Effector CD8-positive, alpha-beta T cell (primary cell): Measurements from ENCODE around the gene DHCR24.
A peak's percentile ranks its signal among the peaks of the same experiment; 100 is the strongest.
"Not testable (repeated sequence)": the region's sequence is repeated elsewhere in the genome, so short reads cannot be mapped to it uniquely, and the experiment has no call there.

Experiments used
- DNase-seq: peaks from one replicate; lab custom pipeline; 2025; lab: John Stamatoyannopoulos, UW
- total RNA-seq, 4 experiments: gene quantifications; one replicate each; lab custom pipeline; 2026; lab: John Stamatoyannopoulos, UW

DHCR24 gene, protein sequence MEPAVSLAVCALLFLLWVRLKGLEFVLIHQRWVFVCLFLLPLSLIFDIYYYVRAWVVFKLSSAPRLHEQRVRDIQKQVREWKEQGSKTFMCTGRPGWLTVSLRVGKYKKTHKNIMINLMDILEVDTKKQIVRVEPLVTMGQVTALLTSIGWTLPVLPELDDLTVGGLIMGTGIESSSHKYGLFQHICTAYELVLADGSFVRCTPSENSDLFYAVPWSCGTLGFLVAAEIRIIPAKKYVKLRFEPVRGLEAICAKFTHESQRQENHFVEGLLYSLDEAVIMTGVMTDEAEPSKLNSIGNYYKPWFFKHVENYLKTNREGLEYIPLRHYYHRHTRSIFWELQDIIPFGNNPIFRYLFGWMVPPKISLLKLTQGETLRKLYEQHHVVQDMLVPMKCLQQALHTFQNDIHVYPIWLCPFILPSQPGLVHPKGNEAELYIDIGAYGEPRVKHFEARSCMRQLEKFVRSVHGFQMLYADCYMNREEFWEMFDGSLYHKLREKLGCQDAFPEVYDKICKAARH
- 10.7 to 56.8 (median 21.3) reads per million in 4 experiments for total RNA-seq

DNA sequence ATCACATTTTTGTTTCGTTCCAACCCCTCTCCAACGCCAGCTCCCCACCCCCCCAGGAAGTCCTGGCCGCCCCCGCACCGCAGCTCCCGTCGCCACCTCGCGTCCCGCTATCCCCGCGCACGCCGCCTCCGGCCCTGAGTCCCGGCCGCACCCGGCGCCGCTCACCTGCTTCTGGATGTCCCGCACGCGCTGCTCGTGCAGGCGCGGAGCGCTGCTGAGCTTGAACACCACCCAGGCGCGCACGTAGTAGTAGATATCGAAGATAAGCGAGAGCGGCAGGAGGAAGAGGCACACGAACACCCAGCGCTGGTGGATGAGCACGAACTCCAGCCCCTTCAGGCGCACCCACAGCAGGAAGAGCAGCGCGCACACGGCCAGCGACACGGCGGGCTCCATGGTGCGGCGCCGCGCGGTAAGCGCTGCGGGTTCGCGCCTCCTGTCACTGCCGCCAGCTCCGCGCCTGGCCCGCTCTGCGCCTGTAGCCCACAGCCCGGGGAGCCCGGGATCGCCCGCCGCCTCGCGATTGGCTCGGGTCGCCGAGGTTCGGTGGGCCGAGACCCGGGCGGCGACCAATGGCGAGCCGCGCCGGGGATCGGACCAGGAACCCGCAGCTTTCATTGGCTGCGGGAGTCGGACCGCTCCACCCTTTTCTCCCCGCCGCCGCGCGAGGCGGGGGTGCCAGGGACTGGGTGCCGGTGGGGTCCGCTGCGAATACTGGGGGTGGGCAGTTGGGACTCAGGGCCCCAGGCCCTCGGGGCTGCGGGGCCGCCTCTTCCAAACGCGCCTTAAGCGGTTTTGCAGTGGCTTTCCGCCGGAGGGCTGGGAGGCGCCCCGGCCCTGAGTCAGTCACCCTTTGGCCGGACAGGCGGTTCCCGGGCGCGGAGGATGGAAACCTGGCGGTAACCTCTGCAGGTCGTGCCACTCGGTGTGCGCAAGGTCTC, at the start of gene DHCR24:
Gene DHCR24 (minus strand): TSS at position 472 of the 941 bp plus-strand sequence. CDS start 76 bp downstream, at position 396.
- peak; percentile 35 for DNase-seq

DNA sequence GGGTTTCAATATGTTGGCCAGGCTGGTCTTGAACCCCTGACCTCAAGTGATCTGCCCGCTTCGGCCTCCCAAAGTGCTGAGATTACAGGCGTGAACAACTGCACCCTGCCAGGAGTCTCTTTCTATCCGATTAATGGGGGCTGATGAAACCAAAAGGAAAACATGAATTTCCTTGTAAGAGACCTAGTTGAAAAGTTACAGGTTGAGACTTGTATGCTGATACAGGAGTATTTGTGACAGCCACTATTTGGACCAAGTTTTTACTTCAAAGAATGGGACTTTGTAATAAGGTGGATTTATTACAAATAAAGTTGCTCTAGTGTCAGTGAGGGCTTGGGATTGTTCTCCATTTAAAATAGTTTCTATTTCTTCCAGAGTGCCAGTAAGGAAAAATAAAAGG, 49.8 kb upstream of the DHCR24 start:
- DNase-seq, result no peak

DNA sequence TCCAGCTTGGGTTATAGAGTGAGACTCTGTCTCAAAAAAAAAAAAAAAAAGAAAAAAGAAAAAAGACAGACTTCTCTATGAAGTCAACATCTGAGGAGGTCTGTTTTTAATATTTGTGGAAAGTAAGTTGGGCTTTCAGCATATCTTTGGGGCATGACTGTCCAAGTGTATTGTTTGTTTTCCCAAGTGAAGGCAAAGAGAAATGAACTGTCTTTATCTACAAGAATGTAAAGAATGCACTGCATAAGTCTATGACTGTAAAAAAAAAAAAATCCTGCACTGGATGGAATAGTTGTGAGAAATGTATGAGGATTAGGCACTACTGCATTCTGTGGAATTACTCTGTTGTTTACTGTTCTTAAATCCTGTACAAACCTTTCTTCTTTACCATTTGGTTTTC, 47.9 kb upstream of the DHCR24 start:
- DNase-seq, result no peak

DNA sequence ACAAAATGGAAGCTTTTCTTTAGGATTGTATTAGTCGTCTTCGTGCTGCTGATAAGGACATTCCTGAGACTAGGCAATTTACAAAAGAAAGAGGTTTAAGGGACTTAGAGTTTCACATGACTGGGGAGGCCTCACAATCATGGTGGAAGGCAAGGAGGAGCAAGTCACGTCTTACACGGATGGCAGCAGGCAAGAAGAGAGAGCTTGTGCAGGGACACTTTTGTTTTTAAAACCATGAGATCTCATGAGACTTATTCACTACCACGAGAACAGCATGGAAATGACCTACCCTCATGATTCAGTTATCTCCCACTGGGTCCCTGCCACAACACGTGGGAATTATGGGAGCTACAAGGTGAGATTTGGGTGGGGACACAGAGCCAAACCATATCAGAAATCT, 47.1 kb upstream of the DHCR24 start:
- not testable (repeated sequence) for DNase-seq

DNA sequence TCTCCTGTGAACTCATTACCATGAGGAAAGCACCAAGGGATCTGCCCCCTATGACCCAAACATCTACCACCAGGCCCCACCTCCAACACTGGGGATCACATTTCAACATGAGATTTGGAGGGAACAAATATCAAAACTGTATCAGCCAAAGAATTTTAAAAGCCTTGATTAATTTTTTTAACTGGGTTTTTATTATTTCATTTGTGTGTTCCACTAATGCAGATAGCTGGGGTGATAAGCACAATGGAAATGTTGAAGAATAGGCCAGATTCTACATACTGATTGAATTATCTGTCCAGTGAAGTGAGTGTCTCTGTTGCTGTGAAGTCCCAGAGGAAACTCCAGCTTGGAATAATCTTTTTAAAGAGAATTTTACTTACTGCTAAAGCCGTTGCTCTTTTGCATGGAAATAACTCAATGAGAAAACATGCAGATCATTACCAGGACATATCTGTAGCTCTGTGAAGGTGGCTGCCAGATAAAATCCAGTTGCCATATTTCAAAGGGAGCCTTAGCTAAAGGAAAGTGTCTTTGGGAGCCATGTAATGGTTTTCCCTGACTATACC, 44.4 kb upstream of the DHCR24 start:
- DNase-seq, result no peak

DNA sequence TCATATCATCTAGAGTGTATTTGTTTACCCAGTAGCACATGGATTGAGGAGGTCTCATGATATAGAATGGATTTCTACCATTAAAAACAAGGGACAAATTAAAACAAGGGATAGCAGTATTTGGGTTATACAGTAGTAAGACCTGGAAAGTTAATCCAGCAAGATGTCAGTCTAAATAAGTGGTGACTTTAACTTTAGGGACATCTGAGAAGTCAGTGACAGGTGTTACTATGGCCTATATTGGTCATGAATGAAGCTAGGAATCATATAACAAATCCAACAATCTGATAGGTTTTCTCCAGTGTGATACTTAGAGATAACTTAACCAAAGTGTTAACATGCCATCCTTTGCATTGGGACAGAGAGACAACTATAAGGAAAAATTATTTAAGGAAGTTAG, 42.7 kb upstream of the DHCR24 start:
- no peak for DNase-seq

DNA sequence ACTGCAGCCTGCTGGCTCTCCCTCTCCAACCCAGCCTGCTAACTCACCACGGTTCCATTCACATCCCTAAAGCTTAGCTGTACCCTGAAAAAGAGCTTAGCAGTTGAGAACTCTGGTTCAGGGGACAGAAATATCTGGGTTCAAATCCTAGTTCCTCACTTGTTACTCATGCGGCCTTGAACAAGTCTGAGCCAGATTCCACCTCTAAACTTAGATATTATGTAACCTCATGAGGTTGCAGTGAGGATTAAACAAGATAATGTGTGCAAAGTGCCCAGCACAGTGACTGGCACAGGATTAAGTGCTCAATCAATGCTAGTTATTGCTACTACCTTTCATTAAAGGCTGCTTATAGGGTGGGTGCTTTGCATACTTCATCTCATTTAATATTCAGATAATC, 41.3 kb upstream of the DHCR24 start:
- no peak for DNase-seq

DNA sequence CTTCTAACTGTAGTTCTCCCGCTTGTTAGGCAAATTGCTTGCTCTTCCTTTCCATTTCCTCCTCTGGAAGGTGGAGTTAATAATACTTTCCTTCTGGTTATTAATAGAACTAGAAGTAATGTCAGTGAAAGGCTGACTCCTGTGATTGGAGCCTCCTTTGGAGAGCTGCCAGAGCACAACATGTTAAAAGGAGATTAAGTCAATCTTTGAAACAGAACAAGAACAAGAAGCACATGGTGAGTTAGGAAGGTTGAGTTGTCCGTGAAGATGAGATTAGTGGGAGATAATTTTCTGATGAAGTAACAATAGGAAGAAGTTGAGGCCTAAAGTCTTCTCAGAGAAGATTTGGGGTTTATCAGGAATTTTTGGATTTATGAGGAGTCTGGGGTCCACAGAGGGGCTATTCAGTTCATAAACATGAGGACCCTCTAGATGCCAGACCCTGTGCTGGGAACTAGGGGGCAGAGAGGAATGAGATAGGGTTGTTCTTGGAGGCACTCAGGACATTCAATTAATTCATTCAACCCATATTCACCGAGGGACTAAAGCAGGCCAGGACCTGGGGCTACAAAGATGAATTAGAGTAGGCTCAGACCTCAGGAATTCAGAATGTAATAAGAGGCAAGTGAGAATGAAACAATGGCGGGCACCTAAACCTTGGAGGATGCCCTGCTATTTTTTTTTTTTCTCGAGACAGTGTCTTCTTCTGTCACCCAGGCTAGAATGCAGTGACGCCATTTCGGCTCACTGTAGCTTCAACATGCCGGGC, 40.7 kb upstream of the DHCR24 start:
- DNase-seq, result no peak

DNA sequence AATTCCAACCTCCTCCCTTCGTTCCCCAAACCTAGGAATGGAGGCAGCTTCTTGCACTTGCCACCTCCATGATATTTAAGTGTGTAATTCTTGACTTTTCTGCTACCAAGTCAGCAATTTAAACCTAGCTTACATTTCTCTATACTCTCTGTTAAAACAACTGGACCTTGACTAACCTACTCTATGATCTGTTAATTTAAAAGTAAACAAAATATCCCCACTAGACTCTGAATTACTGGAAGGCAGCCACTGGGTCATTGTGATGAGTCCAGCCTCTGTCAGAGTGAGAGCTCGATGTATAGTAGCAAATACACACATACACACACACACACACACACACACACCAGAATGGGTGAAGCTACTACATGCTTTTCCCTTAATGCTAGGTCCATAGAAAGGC, 40.0 kb upstream of the DHCR24 start:
- DNase-seq, result no peak

DNA sequence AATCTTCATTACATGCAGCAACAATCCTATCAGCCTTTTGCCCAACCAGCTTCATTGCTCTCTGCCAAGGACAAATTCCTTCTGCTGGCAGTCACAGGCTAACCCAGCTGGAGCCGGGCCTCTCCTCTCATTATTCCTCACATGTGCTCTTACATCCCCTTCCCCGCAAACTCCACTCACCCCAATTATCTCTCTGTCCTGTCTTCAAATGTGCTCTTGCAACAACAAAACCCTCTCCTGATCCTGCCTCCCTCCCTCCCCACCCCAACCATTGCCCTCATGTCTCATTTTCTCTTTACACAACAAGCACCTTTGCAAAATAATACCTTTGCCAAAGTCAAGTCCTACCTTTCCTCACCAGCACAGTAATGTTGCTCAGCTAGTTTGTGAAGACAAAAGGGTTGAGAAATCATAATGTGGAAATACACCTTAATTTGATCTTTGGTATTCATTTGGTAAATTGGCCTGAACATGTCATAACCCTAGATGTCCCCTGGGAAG, 36.0 kb upstream of the DHCR24 start:
- DNase-seq, result no peak

DNA sequence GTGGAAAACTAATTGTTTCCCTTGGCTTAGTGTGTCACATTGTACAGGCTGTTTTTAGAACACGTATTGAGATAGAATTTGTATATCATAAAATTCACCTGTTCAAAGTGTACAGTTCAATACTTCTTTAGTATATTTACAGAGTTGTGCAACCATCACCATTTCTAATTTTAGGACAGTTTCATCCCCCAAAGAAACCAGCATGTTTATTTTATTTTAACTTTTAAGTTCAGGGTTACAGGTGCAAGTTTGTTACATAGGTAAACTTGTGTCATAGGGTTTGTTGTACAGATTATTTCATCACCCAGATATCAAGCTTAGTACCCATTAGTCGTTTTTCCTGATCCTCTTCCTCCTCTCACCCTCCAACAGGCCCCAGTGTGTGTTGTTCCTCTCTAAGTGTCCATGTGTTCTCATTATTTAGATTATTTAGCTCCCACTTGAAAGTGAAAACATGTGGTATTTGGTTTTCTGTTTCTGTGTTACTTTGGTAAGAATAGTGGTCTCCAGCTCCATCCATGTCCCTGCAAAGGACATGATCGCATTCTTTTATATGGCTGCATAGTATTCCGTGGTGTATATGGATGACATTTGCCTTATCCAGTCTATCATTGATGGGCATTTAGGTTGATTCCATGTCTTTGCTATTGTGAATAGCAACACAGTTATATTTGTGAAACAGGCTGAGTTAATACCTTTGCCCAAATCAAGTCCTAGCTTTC, 35.2 kb upstream of the DHCR24 start:
- DNase-seq, result no peak

DNA sequence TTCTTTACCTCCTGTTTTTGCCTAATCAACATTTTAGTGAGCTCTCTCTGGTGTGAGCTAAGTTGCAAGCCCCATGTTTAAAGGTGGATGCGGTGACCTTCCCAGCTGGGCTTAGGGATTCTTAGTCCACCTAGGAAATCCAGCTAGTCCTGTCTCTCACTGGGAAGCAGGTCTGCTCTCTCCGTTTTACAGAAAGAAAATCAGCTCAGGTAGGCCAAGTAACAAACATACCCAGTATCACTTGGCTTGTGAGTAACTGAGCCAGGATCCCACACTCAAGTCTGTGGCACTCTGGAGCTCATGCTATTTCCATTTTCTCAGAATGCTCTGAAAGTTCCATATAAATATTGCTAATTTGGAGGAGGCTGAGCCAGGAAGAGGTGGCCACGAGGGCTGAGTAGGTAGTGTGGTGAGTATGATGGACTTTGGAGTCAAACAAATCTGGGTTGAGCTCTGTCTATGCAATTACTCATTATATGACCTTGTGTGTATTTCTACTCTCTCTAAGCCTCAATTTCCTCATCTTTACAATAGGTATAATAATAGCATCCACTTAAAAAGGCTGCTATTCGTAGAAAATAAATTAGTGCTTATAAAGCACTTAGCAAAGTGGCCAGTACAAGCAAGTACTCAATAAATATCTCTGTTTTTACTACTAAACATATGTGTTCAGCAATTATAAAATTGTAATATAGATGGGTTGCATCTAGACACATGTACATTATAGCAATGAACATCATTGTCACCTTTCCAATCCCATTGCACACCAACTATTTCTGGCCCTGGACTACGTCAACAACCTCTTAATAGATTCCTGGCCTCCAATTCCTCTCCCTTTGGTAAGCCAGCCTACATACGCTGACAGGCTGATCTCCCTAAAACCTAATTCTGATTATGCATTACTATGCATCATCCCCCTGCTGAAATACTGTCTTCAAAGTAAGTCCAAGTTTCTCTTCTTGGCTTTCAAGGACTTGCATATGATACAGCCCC, 32.7 kb upstream of the DHCR24 start:
- no peak for DNase-seq

DNA sequence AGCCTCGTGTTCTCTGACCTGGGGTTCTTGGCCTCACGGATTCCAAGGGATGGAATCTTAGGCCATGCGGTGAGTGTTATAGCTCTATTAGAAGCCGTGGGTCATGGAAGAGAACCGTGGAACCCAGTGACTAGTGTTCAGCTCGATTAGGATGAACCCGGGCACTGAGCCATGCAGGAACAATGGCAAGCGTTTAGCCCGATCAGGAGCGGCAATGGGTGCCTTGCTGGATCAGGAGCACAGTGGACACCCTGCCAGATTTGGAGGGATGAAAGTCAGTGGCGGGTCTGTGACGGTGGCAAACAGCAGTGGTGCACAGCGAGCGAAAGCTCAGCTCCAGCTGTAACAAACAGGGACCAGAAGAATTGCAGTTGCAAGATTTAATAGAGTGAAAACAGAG, 24.1 kb upstream of the DHCR24 start:
- not testable (repeated sequence) for DNase-seq

DNA sequence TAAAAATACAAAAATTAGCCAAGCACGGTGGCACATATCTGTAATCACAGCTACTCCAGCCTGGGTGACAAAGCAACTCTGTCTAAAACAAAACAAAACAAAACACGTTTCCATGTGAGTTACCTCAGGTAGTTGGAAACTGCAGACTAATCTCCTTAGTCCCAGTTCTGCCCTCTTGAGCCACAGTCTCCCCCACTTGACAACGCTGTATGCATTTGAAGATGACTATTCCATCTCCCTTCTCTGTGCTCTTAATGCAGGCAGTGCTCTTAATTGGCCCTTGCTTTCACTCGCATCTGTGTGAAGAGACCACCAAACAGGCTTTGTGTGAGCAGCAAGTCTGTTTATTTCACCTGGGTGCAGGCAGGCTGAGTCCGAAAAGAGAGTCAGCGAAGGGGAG, 19.6 kb upstream of the DHCR24 start:
- DNase-seq, result no peak

DNA sequence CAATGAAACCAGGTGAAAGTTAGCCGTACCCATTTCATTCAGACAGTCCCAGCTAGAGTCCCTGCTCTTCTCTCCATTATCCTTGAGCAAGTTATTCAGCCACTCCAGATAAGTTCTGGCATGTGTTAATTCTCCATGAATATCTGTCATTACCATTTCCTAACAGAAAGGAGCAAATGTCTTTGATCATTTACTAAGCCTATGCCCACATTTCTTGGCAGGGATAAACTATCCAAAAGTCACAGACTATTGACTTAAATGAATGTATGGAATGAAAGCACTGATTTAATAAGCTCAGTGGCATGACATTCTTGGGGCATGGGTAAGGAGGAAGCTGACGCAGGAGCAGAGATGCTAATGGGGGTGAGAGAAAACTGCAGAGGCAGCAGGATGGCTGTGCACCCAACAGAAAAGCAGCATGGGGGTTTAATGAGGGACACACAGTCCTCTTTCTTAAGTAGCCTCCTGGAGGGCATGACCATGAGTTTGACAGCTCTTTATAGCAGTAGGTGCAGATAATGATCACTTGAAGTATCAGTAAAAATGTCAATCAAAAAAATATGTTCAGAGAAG, 17.6 kb upstream of the DHCR24 start:
- DNase-seq, result no peak

DNA sequence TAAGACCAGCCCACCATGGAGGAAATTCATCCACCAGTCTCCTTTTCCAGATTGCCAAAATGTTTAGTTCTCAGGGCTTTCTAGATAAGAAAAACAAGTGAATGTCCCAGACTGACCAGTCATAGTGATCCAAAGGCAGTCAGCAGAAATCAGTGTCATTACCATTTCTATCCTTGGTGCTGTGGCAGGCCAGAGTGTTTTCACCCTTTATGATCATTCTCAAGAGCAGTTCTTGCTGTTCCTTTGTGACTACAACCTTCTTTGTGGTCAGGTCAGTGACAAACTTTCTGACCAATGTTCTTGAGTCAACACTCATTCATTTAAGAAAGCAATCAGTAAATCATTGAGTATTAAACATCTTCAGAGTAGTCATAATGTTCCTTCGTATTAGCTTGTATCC, 7.3 kb upstream of the DHCR24 start:
- no peak for DNase-seq

DNA sequence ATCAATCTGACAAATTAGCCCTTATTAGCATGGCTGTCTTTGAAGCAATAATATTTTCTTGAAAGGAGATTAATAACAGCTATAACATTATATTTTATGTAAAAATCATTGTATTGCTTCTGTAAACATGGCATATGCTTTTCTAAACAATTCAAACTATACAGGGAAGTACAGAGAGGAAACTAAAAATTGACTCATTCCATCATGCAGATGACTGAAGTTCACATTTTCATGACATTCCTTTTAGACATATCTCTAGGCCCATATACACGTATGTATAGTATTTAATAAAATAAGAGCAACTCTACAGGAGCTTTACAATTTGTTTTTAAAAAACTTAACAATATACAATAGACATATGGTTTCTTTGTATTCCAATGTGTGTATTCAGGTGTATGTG, 5.6 kb upstream of the DHCR24 start:
- DNase-seq, result no peak

DNA sequence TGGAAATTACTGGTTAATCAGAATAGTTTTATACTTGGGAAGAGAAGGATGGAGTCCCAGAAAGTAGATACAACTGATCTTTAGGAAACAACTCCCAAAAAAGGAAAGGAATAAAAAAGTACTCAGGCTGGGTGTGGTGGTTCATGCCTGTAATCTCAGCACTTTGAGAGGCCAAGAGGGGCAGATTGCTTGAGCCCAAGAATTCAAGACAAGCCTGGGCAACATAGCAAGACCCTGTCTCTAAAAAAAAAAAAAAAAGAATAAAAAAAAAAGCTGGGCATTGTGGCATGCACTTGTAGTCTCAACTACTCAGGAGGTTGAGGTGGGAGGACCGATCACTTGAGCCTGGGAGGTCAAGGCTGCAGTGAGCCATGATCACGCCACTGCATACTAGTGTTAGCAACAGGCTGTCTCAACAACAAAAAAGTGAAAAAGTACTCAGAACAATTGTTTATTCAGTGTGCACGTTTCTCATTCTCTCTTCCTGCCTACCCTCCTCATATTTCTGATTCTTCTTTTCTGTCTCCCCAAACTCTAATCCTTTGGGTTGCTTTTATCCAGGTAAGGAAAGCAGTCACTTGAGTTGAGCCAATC, 2.2 kb upstream of the DHCR24 start:
- no peak for DNase-seq
